HCT116 (cell line): ENCODE measurements around the gene SOX2. TPM values are rescaled to one million over a fixed set of nuclear protein-coding genes. Genes with fewer than 3 reads are reported as not detected.

ENCODE experiments used
- ATAC-seq: fragments of 200-7000 bp; cut with Tn5 transposase; 2 replicates; pipeline ENCODE4 v1.9.1; 2020; ENCODE audit warnings: mild to moderate bottlenecking, moderate library complexity
- BruUV-seq: library from RNA; stranded (reverse); fragments of 400-500 nt; replicated peaks from 2 replicates; lab custom pipeline; 2021; lab: Mats Ljungman, UMichigan
- CTCF ChIA-PET: fragments of 300-600 bp; sonication (Branson Sonifier 250); formaldehyde crosslinking; loops from one replicate; lab custom pipeline; 2021; ENCODE audit warnings: antibody characterized with exemption; lab: Charles Lee
- POLR2A ChIA-PET: fragments of 300-600, 350-600 bp; sonication (Branson Sonifier 250); formaldehyde crosslinking; loops from one replicate; lab custom pipeline; 2021; ENCODE audit warnings: antibody characterized with exemption; lab: Charles Lee
- RAD21 ChIA-PET, 2 experiments: fragments of 300-600 bp; sonication (Branson Sonifier 250); formaldehyde crosslinking; loops; one replicate each; lab custom pipeline; 2023; ENCODE audit warnings: low total read pairs in 2 of 2; ENCODE audit not compliant: uncharacterized antibody in 2 of 2, unreplicated experiment in 2 of 2, low non-redundant PET in 1 of 2; lab: Charles Lee
- DNase-seq: peaks from one replicate; pipeline ENCODE4 v3.0.0-alpha.2; 2010; ENCODE audit warnings: low read depth, low spot score
- H2AFZ ChIP-seq: fragments of 200-600 bp; shearing (Covaris generic), sonication (generic); 2 replicates; pipeline ENCODE4 v1.6.1; 2017; ENCODE audit warnings: low read depth, mixed run types, mixed read lengths, antibody characterized with exemption, low read length; ENCODE audit not compliant: poor library complexity, severe bottlenecking
- H3K27ac ChIP-seq: 2 replicates; pipeline ENCODE4 v1.5.1; 2012; ENCODE audit warnings: low read depth, low read length
- H3K27me3 ChIP-seq: fragments of 200-600 bp; sonication (generic); 2 replicates; pipeline ENCODE4 v1.6.1; 2016; ENCODE audit warnings: mixed run types, low read length, mixed read lengths; ENCODE audit not compliant: insufficient read depth
- H3K36me3 ChIP-seq, 2 experiments: fragments of 200-500 bp in 1 of 2; fragments of 200-600 bp in 1 of 2; sonication (Bioruptor generic) in 1 of 2; sonication (generic) in 1 of 2; 2 replicates each; pipeline versions ENCODE4 v1.5.1 to v1.6.1; 2014 to 2016; ENCODE audit warnings: low read length in 2 of 2, inconsistent platforms in 1 of 2, mixed read lengths in 1 of 2, mixed run types in 1 of 2; ENCODE audit not compliant: insufficient read depth in 2 of 2, control insufficient read depth in 1 of 2
- H3K4me1 ChIP-seq, 2 experiments: fragments of 200-600 bp in 1 of 2; sonication (generic) in 1 of 2; 2 replicates each; pipeline versions ENCODE4 v1.5.1 to v1.6.1; 2012 to 2017; ENCODE audit warnings: low read length in 2 of 2, inconsistent platforms in 1 of 2, mild to moderate bottlenecking in 1 of 2, mixed read lengths in 1 of 2, mixed run types in 1 of 2, moderate library complexity in 1 of 2; ENCODE audit not compliant: insufficient read depth in 2 of 2, control insufficient read depth in 1 of 2
- H3K4me2 ChIP-seq: fragments of 200-600 bp; sonication (generic); 2 replicates; pipeline ENCODE4 v1.6.1; 2017; ENCODE audit warnings: mixed run types, low read length, mixed read lengths
- H3K4me3 ChIP-seq, 2 experiments: fragments of 200-600 bp in 1 of 2; sonication (generic) in 1 of 2; replicated peaks in 1 of 2; 2 replicates each; pipeline ENCODE4 v1.5.1; 2011 to 2016; ENCODE audit warnings: low read length in 2 of 2, control low read depth in 1 of 2, low read depth in 1 of 2, mild to moderate bottlenecking in 1 of 2, mixed read lengths in 1 of 2, mixed run types in 1 of 2
- H3K79me2 ChIP-seq: fragments of 200-600 bp; sonication (generic); 2 replicates; pipeline ENCODE4 v1.6.1; 2017; ENCODE audit warnings: mild to moderate bottlenecking, mixed run types, low read length, moderate library complexity, mixed read lengths; ENCODE audit not compliant: insufficient read depth
- H3K9ac ChIP-seq: fragments of 200-600 bp; sonication (generic); 2 replicates; pipeline ENCODE4 v1.6.1; 2016; ENCODE audit warnings: low read length, mixed read lengths
- H3K9me2 ChIP-seq: fragments of 200-600 bp; sonication (generic), shearing (Covaris generic); 2 replicates; pipeline ENCODE4 v1.6.1; 2017; ENCODE audit warnings: mixed run types, mild to moderate bottlenecking, moderate library complexity; ENCODE audit not compliant: insufficient read depth
- H3K9me3 ChIP-seq, 2 experiments: fragments of 200-500 bp in 1 of 2; fragments of 200-600 bp in 1 of 2; sonication (Bioruptor generic) in 1 of 2; sonication (generic) in 1 of 2; 2 replicates each; pipeline ENCODE4 v1.6.1; 2014 to 2017; ENCODE audit warnings: low read length in 2 of 2, mixed read lengths in 2 of 2, inconsistent platforms in 1 of 2, low read depth in 1 of 2, mild to moderate bottlenecking in 1 of 2, mixed run types in 1 of 2, moderate library complexity in 1 of 2; ENCODE audit not compliant: control insufficient read depth in 1 of 2, insufficient read depth in 1 of 2
- H4K20me1 ChIP-seq: fragments of 200-600 bp; sonication (generic), shearing (Covaris generic); 2 replicates; pipeline ENCODE4 v1.6.1; 2017; ENCODE audit warnings: mixed run types, mild to moderate bottlenecking, moderate library complexity; ENCODE audit not compliant: insufficient read depth
- FOSL1 ChIP-seq: IDR thresholded peaks from 2 replicates; pipeline ENCODE4 v1.6.1; 2012; ENCODE audit warnings: low read depth
- RAD21 ChIP-seq: IDR thresholded peaks from 2 replicates; pipeline ENCODE4 v1.6.1; 2012; ENCODE audit warnings: low read depth, mild to moderate bottlenecking
- SIN3A ChIP-seq: IDR thresholded peaks from 2 replicates; pipeline ENCODE4 v1.6.1; 2012; ENCODE audit warnings: low read depth
- SRF ChIP-seq: IDR thresholded peaks from 2 replicates; pipeline ENCODE4 v1.6.1; 2012; ENCODE audit warnings: low read depth
- YY1 ChIP-seq: IDR thresholded peaks from 2 replicates; pipeline ENCODE4 v1.6.1; 2011; ENCODE audit warnings: low read length, low read depth, moderate library complexity, mild to moderate bottlenecking; ENCODE audit not compliant: insufficient replicate concordance; ENCODE audit errors: extremely low read depth
- intact Hi-C: fragments of 100-400 bp; cut with micrococcal nuclease; formaldehyde crosslinking; loops from 2 replicates; pipeline ENCODE4 v1.10.0; 2022
- total RNA-seq: library from RNA; stranded (reverse); gene quantifications from one replicate; pipeline ENCODE4 v1.2.1, GENCODE V29; 2021; ENCODE audit not compliant: unreplicated experiment
- TF ChIP-seq, protein P1 (sequence below): IDR thresholded peaks from 2 replicates; pipeline ENCODE4 v1.6.1; 2012; ENCODE audit warnings: low read depth

The SOX2 gene
- total RNA-seq, 1 experiment from 2014 or later: 0.15 TPM

DNA sequence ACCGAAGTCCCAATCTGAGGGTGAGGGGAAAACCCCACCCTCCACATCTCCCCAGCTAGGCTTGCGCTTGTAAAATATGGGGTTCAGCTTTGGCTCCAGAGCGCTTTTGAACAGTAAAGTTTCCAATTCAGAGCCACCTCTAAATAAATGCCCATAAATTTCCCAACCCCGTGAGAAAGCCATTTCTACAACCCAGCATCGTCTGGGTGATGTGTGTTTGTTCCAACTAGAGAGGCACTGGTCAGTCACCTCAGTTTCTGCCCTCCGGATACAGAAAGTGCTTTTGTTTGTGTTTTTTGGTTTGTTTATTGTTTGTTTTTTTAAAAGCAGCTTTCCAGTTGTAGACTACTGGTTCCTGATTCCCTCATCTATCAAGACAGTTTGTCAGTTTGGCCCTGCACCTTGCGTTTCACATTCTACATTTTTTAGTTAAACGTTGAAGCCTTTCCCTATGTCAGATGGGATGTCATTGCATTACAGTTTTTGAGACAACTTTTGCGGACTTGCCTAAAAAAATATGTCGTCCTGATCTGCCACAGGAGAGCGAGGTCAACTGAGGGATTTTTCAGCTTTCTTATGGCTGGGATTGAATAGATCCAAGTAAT lies 15.0 kb upstream of the SOX2 start:
- RAD21 ChIA-PET: no interaction called here
- H3K9me2 ChIP-seq: no peaks in the 10 kb centered on the region
- intact Hi-C loops: no loop called here
- H3K9ac ChIP-seq: no peak overlapping the region
- H3K27me3 ChIP-seq: no peaks in the 10 kb centered on the region; the same call in 1 of the 2 replicates
- DNase-seq (no peak), ATAC-seq (no peak)
- no peaks in the 10 kb centered on the region for H4K20me1 ChIP-seq
- H3K79me2 ChIP-seq: no peaks in the 10 kb centered on the region
- no peak overlapping the region for H2AFZ ChIP-seq
- CTCF ChIA-PET: no interaction called here
- no peak overlapping the region for H3K27ac ChIP-seq
- POLR2A ChIA-PET: no interaction called here
- H3K9me3 ChIP-seq: no peaks in the 10 kb centered on the region
- no TSS peak for BruUV-seq
- peaks cover 0 to 6% of the 10 kb centered on the region in 2 experiments; a peak in 2 of 4 replicates for H3K4me1 ChIP-seq
- no peak for TF ChIP-seq SRF
- H3K4me3 ChIP-seq: no peak overlapping the region
- H3K4me2 ChIP-seq: no peak overlapping the region
- H3K36me3 ChIP-seq: no peaks in the 10 kb centered on the region

DNA sequence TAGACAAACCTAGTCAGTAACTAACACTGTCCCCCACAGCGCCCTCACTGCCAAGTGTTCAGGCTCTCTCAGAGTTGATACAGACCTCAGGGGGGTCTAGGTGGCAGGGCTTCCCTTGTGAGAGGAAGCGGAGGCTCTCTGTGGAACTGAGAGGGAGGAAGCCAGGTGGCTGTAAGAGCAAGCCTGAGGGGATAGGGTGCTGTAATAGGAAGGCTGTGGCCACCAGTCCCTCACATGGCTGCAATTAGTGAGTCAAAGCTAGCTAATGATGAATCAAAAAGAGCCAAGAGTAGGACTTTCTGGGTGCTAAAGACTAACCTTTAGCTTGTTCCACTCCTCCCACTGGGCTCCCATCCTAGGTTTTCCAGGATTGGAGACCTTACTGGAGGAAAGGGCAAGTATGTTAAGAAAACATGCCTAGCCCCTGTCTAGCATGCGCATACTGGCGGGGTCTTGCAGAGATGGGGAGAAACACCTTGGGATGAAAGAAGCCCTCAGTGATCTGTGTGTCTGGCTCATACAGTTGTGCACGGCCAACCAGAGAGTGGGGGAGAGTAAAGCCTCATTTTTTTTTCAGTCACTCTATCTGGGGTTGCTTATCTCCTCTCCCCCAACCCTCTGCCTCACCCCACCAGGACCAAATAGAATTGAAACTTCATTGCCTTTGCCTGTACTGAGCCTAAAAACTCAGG lies 13.3 kb upstream of the SOX2 start:
- no peak overlapping the region for H3K4me3 ChIP-seq
- H3K9ac ChIP-seq: no peak overlapping the region
- no peaks in the 10 kb centered on the region for H3K36me3 ChIP-seq
- no peaks in the 10 kb centered on the region; the same call in 1 of the 2 replicates for H3K27me3 ChIP-seq
- no peak overlapping the region for H2AFZ ChIP-seq
- TF ChIP-seq YY1 (no peak), SIN3A (no peak), RAD21 (no peak), FOSL1 (no peak)
- TF ChIP-seq, protein P1, sequence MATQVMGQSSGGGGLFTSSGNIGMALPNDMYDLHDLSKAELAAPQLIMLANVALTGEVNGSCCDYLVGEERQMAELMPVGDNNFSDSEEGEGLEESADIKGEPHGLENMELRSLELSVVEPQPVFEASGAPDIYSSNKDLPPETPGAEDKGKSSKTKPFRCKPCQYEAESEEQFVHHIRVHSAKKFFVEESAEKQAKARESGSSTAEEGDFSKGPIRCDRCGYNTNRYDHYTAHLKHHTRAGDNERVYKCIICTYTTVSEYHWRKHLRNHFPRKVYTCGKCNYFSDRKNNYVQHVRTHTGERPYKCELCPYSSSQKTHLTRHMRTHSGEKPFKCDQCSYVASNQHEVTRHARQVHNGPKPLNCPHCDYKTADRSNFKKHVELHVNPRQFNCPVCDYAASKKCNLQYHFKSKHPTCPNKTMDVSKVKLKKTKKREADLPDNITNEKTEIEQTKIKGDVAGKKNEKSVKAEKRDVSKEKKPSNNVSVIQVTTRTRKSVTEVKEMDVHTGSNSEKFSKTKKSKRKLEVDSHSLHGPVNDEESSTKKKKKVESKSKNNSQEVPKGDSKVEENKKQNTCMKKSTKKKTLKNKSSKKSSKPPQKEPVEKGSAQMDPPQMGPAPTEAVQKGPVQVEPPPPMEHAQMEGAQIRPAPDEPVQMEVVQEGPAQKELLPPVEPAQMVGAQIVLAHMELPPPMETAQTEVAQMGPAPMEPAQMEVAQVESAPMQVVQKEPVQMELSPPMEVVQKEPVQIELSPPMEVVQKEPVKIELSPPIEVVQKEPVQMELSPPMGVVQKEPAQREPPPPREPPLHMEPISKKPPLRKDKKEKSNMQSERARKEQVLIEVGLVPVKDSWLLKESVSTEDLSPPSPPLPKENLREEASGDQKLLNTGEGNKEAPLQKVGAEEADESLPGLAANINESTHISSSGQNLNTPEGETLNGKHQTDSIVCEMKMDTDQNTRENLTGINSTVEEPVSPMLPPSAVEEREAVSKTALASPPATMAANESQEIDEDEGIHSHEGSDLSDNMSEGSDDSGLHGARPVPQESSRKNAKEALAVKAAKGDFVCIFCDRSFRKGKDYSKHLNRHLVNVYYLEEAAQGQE: no peak
- no peak overlapping the region for H3K27ac ChIP-seq
- H3K9me2 ChIP-seq: no peaks in the 10 kb centered on the region
- ATAC-seq (no peak), DNase-seq (no peak)
- no peak overlapping the region for H3K4me2 ChIP-seq
- BruUV-seq: no TSS peak
- intact Hi-C loops: no loop called here
- no peaks in the 10 kb centered on the region for H3K79me2 ChIP-seq
- H4K20me1 ChIP-seq: no peaks in the 10 kb centered on the region
- ChIA-PET RAD21 (no interaction called here), CTCF (no interaction called here), POLR2A (no interaction called here)
- H3K4me1 ChIP-seq: peaks cover 0 to 9% of the 10 kb centered on the region in 2 experiments; a peak in 2 of 4 replicates
- H3K9me3 ChIP-seq: no peaks in the 10 kb centered on the region
